HEK293T (cell line): ENCODE measurements around the gene IL1B.

Source experiments
- ARNT ChIP-seq: fragments of 450-650 bp; IDR thresholded peaks from 2 replicates; pipeline ENCODE4 v1.6.1; 2017; ENCODE audit warnings: mild to moderate bottlenecking
- BHLHE40 ChIP-seq: fragments of 450-650 bp; IDR thresholded peaks from 2 replicates; pipeline ENCODE4 v1.6.1; 2016; ENCODE audit warnings: mild to moderate bottlenecking, moderate library complexity, borderline replicate concordance
- FOXA1 ChIP-seq: fragments of 450-650 bp; IDR thresholded peaks from 2 replicates; pipeline ENCODE4 v1.6.1; 2016; ENCODE audit warnings: mild to moderate bottlenecking
- FOXM1 ChIP-seq: fragments of 450-650 bp; IDR thresholded peaks from 2 replicates; pipeline ENCODE4 v1.6.1; 2017; ENCODE audit warnings: mild to moderate bottlenecking, borderline replicate concordance
- HDGF ChIP-seq: fragments of 450-650 bp; IDR thresholded peaks from 2 replicates; pipeline ENCODE4 v1.6.1; 2017; ENCODE audit warnings: antibody characterized with exemption, borderline replicate concordance
- LEF1 ChIP-seq: fragments of 450-650 bp; IDR thresholded peaks from 2 replicates; pipeline ENCODE4 v1.6.1; 2017; ENCODE audit warnings: mild to moderate bottlenecking, borderline replicate concordance
- NFRKB ChIP-seq: fragments of 450-650 bp; IDR thresholded peaks from 2 replicates; pipeline ENCODE4 v1.6.1; 2016; ENCODE audit warnings: mild to moderate bottlenecking, moderate library complexity
- PKNOX1 ChIP-seq: fragments of 450-650 bp; IDR thresholded peaks from 2 replicates; pipeline ENCODE4 v1.6.1; 2016
- SP1 ChIP-seq: fragments of 450-650 bp; IDR thresholded peaks from 2 replicates; pipeline ENCODE4 v1.6.1; 2017
- TARDBP ChIP-seq: fragments of 450-650 bp; IDR thresholded peaks from 2 replicates; pipeline ENCODE4 v1.6.1; 2016

GRCh38 chr2:112791019-112791418 lies 45.6 kb downstream of the IL1B start:
- TF ChIP-seq TARDBP: no peak
- no peak for TF ChIP-seq BHLHE40
- no peak for TF ChIP-seq HDGF
- no peak for TF ChIP-seq SP1
- TF ChIP-seq FOXM1: no peak
- TF ChIP-seq ARNT: no peak
- no peak for TF ChIP-seq NFRKB
- TF ChIP-seq FOXA1: no peak
- TF ChIP-seq PKNOX1: no peak
- no peak for TF ChIP-seq LEF1
